Fibroblast of mammary gland (primary cell): Measurements from ENCODE around the gene NFIA.

ENCODE experiments used
- DNase-seq: peaks from one replicate; pipeline ENCODE4 v3.0.0-alpha.2; 2010; ENCODE audit warnings: low read depth
- H3K4me3 ChIP-seq: 2 replicates; pipeline ENCODE4 v1.5.1; 2011; ENCODE audit warnings: low read depth, mild to moderate bottlenecking, low read length, moderate library complexity; ENCODE audit not compliant: control insufficient read depth
- CTCF ChIP-seq: conservative IDR thresholded peaks from 2 replicates; pipeline ENCODE4 v1.5.1; 2011; ENCODE audit warnings: low read depth, low read length, inconsistent platforms; ENCODE audit not compliant: control insufficient read depth, insufficient read depth

The NFIA gene

GRCh38 chr1:61432616-61433388 lies 350.4 kb downstream of the NFIA start:
- TF ChIP-seq CTCF = no peak
- no peak for DNase-seq
- H3K4me3 ChIP-seq = no peak overlapping the region

- no peak for DNase-seq
- no peak for TF ChIP-seq CTCF
- no peak overlapping the region for H3K4me3 ChIP-seq
These were observed 351.3 kb downstream of the NFIA start for GRCh38 chr1:61433646-61434045.

GRCh38 chr1:61434276-61434675 lies 351.9 kb downstream of the NFIA start:
- no peak overlapping the region for H3K4me3 ChIP-seq
- no peak for DNase-seq
- no peak for TF ChIP-seq CTCF

GRCh38 chr1:61435226-61435625 lies 352.9 kb downstream of the NFIA start:
- TF ChIP-seq CTCF = no peak
- H3K4me3 ChIP-seq = no peak overlapping the region
- no peak for DNase-seq

GRCh38 chr1:61436016-61436415 lies 353.7 kb downstream of the NFIA start:
- no peak overlapping the region for H3K4me3 ChIP-seq
- DNase-seq = no peak
- no peak for TF ChIP-seq CTCF

- no peak overlapping the region for H3K4me3 ChIP-seq
- DNase-seq = no peak
- TF ChIP-seq CTCF = no peak
These were observed 354.2 kb downstream of the NFIA start for GRCh38 chr1:61436491-61437120.

- TF ChIP-seq CTCF = no peak
- DNase-seq = no peak
- no peak overlapping the region for H3K4me3 ChIP-seq
These were observed 356.9 kb downstream of the NFIA start for GRCh38 chr1:61439234-61439633.
